ENCODE measurements around the gene WWOX.

WWOX gene

GRCh38 chr16:78448658-78449271 is 349.3 kb downstream of the WWOX start:
- no peak for DNase-seq (ENCODE audit: extremely low spot score)
- TF ChIP-seq CTCF (IDR thresholded peaks at IDR 0.05; ENCODE audit: control extremely low read depth, extremely low read depth, low read depth, missing control alignments) = no peak
- ChIA-PET POLR2A (no interaction called here), CTCF (interaction anchor here (1.0 to 2.7 kb wide), 2 partner anchors 12 to 32 kb away, joined by 3 to 12 read pairs; no protein-coding TSS in a partner anchor)

GRCh38 chr16:78450255-78450654 is 350.8 kb downstream of the WWOX start:
- POLR2A ChIA-PET = no interaction called here
- CTCF ChIA-PET = interaction anchor here (1.2 to 1.6 kb wide), 3 partner anchors 13 to 28 kb away, joined by 3 to 4 read pairs (median 3); no protein-coding TSS in a partner anchor
- no peak for DNase-seq (ENCODE audit: extremely low spot score)
- no peak for TF ChIP-seq CTCF (IDR thresholded peaks at IDR 0.05; ENCODE audit: control extremely low read depth, extremely low read depth, low read depth, missing control alignments)

GRCh38 chr16:78452025-78452555 is 352.6 kb downstream of the WWOX start:
- ChIA-PET CTCF (no interaction called here), POLR2A (no interaction called here)
- no peak for DNase-seq (ENCODE audit: extremely low spot score)
- no peak for TF ChIP-seq CTCF (IDR thresholded peaks at IDR 0.05; ENCODE audit: control extremely low read depth, extremely low read depth, low read depth, missing control alignments)

GRCh38 chr16:78455861-78456260 is 356.4 kb downstream of the WWOX start:
- ChIA-PET POLR2A (no interaction called here), CTCF (no interaction called here)
- DNase-seq (ENCODE audit: extremely low spot score) = no peak
- no peak for TF ChIP-seq CTCF (IDR thresholded peaks at IDR 0.05; ENCODE audit: control extremely low read depth, extremely low read depth, low read depth, missing control alignments)

GRCh38 chr16:78458588-78458987 is 359.1 kb downstream of the WWOX start:
- CTCF ChIA-PET = no interaction called here
- no peak for DNase-seq (ENCODE audit: extremely low spot score)
- POLR2A ChIA-PET = no interaction called here
- TF ChIP-seq CTCF (IDR thresholded peaks at IDR 0.05; ENCODE audit: control extremely low read depth, extremely low read depth, low read depth, missing control alignments) = no peak

GRCh38 chr16:78460428-78460827 is 361.0 kb downstream of the WWOX start:
- CTCF ChIA-PET = no interaction called here

More at GRCh38 chr16:78460428-78460827, 361.0 kb downstream of the WWOX start:
- POLR2A ChIA-PET = no interaction called here
- TF ChIP-seq CTCF (IDR thresholded peaks at IDR 0.05; ENCODE audit: control extremely low read depth, extremely low read depth, low read depth, missing control alignments) = no peak
- DNase-seq (ENCODE audit: extremely low spot score) = no peak
